Stimulated activated CD4-positive, alpha-beta T cell treated with anti-CD3 and anti-CD28 coated beads, Interleukin-1b, Interleukin-23, amount 100 ng/mL, for 48 hours (primary cell): ENCODE results near the gene ATAD3A.

Source experiments
- DNase-seq: peaks from one replicate; pipeline ENCODE4 v3.0.0-alpha.2; 2020

ATAD3A gene

GRCh38 chr1:1558591-1558990 lies 46.6 kb downstream of the ATAD3A start:
- no peak for DNase-seq

GRCh38 chr1:1559066-1559465 lies 47.1 kb downstream of the ATAD3A start:
- no peak for DNase-seq

GRCh38 chr1:1560178-1560577 lies 48.2 kb downstream of the ATAD3A start:
- DNase-seq: no peak

GRCh38 chr1:1561801-1562470 lies 50.0 kb downstream of the ATAD3A start:
- DNase-seq: no peak

- no peak for DNase-seq
These were observed 50.7 kb downstream of the ATAD3A start for GRCh38 chr1:1562556-1563195.

GRCh38 chr1:1563688-1564087 lies 51.7 kb downstream of the ATAD3A start:
- no peak for DNase-seq

- DNase-seq: no peak
These were observed 52.3 kb downstream of the ATAD3A start for GRCh38 chr1:1564268-1564667.

- DNase-seq: no peak
These were observed 53.4 kb downstream of the ATAD3A start for GRCh38 chr1:1565340-1565739.

- no peak for DNase-seq
These were observed 55.4 kb downstream of the ATAD3A start for GRCh38 chr1:1567152-1567875.

GRCh38 chr1:1567891-1568291 lies 55.9 kb downstream of the ATAD3A start:
- no peak for DNase-seq

GRCh38 chr1:1569341-1569740 lies 57.4 kb downstream of the ATAD3A start:
- DNase-seq: no peak

- DNase-seq: peak; percentile 67
These were observed 62.1 kb downstream of the ATAD3A start for GRCh38 chr1:1573843-1574720.

- peak; percentile 93 for DNase-seq
These were observed 63.0 kb downstream of the ATAD3A start, which contains the start of gene SSU72 for GRCh38 chr1:1574721-1575537. SSU72 (minus strand) TSS chr1:1574863; CDS start chr1:1574557, 306 bp downstream.

- DNase-seq: no peak
These were observed 65.5 kb downstream of the ATAD3A start for GRCh38 chr1:1577367-1578011.

GRCh38 chr1:1578371-1578940 lies 66.5 kb downstream of the ATAD3A start:
- DNase-seq: no peak

GRCh38 chr1:1582585-1583346 lies 70.8 kb downstream of the ATAD3A start:
- DNase-seq: no peak

- no peak for DNase-seq
These were observed 71.5 kb downstream of the ATAD3A start for GRCh38 chr1:1583347-1584010.
